Measurements from ENCODE around the gene RASEF. TPM values are rescaled to one million over a fixed set of nuclear protein-coding genes. Genes with fewer than 3 reads are reported as not detected.

The RASEF gene
- total RNA-seq, 1 experiment from 2014 or later: 0.12 TPM

GRCh38 chr9:83066771-83067170, 3.8 kb upstream of the RASEF start:
- DNase-seq (ENCODE audit: low read depth, low spot score): no peak
- no TSS peak for BruUV-seq (replicated peaks)
- no peak overlapping the region for H3K27ac ChIP-seq (ENCODE audit: low read depth, low read length)

More at GRCh38 chr9:83066771-83067170, 3.8 kb upstream of the RASEF start:
- H3K9ac ChIP-seq (ENCODE audit: low read length): no peak overlapping the region
- H3K4me3 ChIP-seq (replicated peaks in 1 of 2; ENCODE audit: low read depth in 1 of 2, low read length in 2 of 2): no peak overlapping the region
- intact Hi-C loops (cut with micrococcal nuclease): loop anchor here (10.0 kb wide), 1 partner anchor 52 kb away; no protein-coding TSS in a partner anchor
- H3K79me2 ChIP-seq (ENCODE audit: insufficient read depth, low read length): no peaks in the 10 kb centered on the region
- ChIA-PET CTCF (no interaction called here), RAD21 (ENCODE audit: low non-redundant PET in 1 of 2, low total read pairs in 2 of 2, uncharacterized antibody in 2 of 2, unreplicated experiment in 2 of 2) (no interaction called here), POLR2A (no interaction called here)
- H2AFZ ChIP-seq (ENCODE audit: low read depth, low read length, poor library complexity, severe bottlenecking): no peak overlapping the region
- H3K9me3 ChIP-seq (ENCODE audit: control insufficient read depth in 1 of 2, insufficient read depth in 1 of 2, low read depth in 1 of 2, low read length in 2 of 2): no peaks in the 10 kb centered on the region
- no peak overlapping the region for H3K4me2 ChIP-seq (ENCODE audit: low read length)
- H3K27me3 ChIP-seq (ENCODE audit: insufficient read depth, low read length): no peaks in the 10 kb centered on the region
- H3K9me2 ChIP-seq (ENCODE audit: insufficient read depth): no peaks in the 10 kb centered on the region
- H3K4me1 ChIP-seq (ENCODE audit: control insufficient read depth in 1 of 2, insufficient read depth in 2 of 2, low read length in 2 of 2): no peaks in the 10 kb centered on the region
- ATAC-seq: no peak
- H3K36me3 ChIP-seq (ENCODE audit: control insufficient read depth in 1 of 2, insufficient read depth in 2 of 2, low read length in 2 of 2): no peaks in the 10 kb centered on the region
- TF ChIP-seq MAX (IDR thresholded peaks at IDR 0.05): no peak
- TF ChIP-seq ZFX (IDR thresholded peaks at IDR 0.05): no peak
- no peak for TF ChIP-seq JUND (IDR thresholded peaks at IDR 0.05)
- TF ChIP-seq ATF3 (IDR thresholded peaks at IDR 0.05): no peak
- TF ChIP-seq, protein P1, sequence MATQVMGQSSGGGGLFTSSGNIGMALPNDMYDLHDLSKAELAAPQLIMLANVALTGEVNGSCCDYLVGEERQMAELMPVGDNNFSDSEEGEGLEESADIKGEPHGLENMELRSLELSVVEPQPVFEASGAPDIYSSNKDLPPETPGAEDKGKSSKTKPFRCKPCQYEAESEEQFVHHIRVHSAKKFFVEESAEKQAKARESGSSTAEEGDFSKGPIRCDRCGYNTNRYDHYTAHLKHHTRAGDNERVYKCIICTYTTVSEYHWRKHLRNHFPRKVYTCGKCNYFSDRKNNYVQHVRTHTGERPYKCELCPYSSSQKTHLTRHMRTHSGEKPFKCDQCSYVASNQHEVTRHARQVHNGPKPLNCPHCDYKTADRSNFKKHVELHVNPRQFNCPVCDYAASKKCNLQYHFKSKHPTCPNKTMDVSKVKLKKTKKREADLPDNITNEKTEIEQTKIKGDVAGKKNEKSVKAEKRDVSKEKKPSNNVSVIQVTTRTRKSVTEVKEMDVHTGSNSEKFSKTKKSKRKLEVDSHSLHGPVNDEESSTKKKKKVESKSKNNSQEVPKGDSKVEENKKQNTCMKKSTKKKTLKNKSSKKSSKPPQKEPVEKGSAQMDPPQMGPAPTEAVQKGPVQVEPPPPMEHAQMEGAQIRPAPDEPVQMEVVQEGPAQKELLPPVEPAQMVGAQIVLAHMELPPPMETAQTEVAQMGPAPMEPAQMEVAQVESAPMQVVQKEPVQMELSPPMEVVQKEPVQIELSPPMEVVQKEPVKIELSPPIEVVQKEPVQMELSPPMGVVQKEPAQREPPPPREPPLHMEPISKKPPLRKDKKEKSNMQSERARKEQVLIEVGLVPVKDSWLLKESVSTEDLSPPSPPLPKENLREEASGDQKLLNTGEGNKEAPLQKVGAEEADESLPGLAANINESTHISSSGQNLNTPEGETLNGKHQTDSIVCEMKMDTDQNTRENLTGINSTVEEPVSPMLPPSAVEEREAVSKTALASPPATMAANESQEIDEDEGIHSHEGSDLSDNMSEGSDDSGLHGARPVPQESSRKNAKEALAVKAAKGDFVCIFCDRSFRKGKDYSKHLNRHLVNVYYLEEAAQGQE (IDR thresholded peaks at IDR 0.05; ENCODE audit: low read depth): no peak
- no peak for TF ChIP-seq RAD21 (IDR thresholded peaks at IDR 0.05; ENCODE audit: low read depth)
- no peak for TF ChIP-seq EZH2 (IDR thresholded peaks at IDR 0.05)
- no peak for TF ChIP-seq YY1 (IDR thresholded peaks at IDR 0.05; ENCODE audit: extremely low read depth, insufficient replicate concordance, low read depth, low read length)
- TF ChIP-seq ZNF274 (IDR thresholded peaks at IDR 0.05; ENCODE audit: low read depth, low read length): no peak
- no peak for TF ChIP-seq POLR2AphosphoS5 (IDR thresholded peaks at IDR 0.05; ENCODE audit: low read depth, low read length)
- TF ChIP-seq ELF1 (IDR thresholded peaks at IDR 0.05; ENCODE audit: borderline replicate concordance, low read depth): no peak
- no peak for TF ChIP-seq CBX3 (IDR thresholded peaks at IDR 0.05; ENCODE audit: low read depth)
- no peak for TF ChIP-seq SIN3A (IDR thresholded peaks at IDR 0.05; ENCODE audit: low read depth)
- no peak for TF ChIP-seq SP1 (IDR thresholded peaks at IDR 0.05; ENCODE audit: low read depth)
- no peak for TF ChIP-seq FOSL1 (IDR thresholded peaks at IDR 0.05; ENCODE audit: low read depth)
- TF ChIP-seq SRF (IDR thresholded peaks at IDR 0.05; ENCODE audit: low read depth): no peak
- TF ChIP-seq, protein P2, sequence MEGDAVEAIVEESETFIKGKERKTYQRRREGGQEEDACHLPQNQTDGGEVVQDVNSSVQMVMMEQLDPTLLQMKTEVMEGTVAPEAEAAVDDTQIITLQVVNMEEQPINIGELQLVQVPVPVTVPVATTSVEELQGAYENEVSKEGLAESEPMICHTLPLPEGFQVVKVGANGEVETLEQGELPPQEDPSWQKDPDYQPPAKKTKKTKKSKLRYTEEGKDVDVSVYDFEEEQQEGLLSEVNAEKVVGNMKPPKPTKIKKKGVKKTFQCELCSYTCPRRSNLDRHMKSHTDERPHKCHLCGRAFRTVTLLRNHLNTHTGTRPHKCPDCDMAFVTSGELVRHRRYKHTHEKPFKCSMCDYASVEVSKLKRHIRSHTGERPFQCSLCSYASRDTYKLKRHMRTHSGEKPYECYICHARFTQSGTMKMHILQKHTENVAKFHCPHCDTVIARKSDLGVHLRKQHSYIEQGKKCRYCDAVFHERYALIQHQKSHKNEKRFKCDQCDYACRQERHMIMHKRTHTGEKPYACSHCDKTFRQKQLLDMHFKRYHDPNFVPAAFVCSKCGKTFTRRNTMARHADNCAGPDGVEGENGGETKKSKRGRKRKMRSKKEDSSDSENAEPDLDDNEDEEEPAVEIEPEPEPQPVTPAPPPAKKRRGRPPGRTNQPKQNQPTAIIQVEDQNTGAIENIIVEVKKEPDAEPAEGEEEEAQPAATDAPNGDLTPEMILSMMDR (IDR thresholded peaks at IDR 0.05 in 2 of 3, conservative IDR thresholded peaks at IDR 0.05 in 1 of 3; ENCODE audit: borderline replicate concordance in 1 of 3, insufficient read depth in 1 of 3, low read depth in 2 of 3, low read length in 2 of 3): no peak
- TF ChIP-seq POLR2A (IDR thresholded peaks at IDR 0.05; ENCODE audit: borderline replicate concordance, extremely low read depth, insufficient read depth, insufficient read length): no peak
- H4K20me1 ChIP-seq (ENCODE audit: insufficient read depth): no peaks in the 10 kb centered on the region
